Panc1 (cell line): Measurements from ENCODE around the gene ZC3H14. TPM values are rescaled to one million over a fixed set of nuclear protein-coding genes. Genes with fewer than 3 reads are reported as not detected.

Experiments used
- ATAC-seq: fragments of 200-7000 bp; cut with Tn5 transposase; 2 replicates; pipeline ENCODE4 v1.9.1; 2020; ENCODE audit warnings: mild to moderate bottlenecking, moderate library complexity
- BruUV-seq: library from RNA; stranded (reverse); fragments of 400-500 nt; replicated peaks from 2 replicates; lab custom pipeline; 2021; lab: Mats Ljungman, UMichigan
- CTCF ChIA-PET: fragments of 300-600 bp; sonication (Branson Sonifier 250); formaldehyde crosslinking; loops from one replicate; lab custom pipeline; 2022; ENCODE audit warnings: antibody characterized with exemption; lab: Charles Lee
- POLR2A ChIA-PET: fragments of 300-600 bp; sonication (Branson Sonifier 250); formaldehyde crosslinking; loops from one replicate; lab custom pipeline; 2022; ENCODE audit warnings: antibody characterized with exemption; lab: Charles Lee
- DNase-seq: peaks from one replicate; pipeline ENCODE4 v3.0.0-alpha.2; 2010; ENCODE audit warnings: low read depth, low spot score
- H3K27ac ChIP-seq: 2 replicates; pipeline ENCODE4 v1.5.1; 2011; ENCODE audit warnings: mild to moderate bottlenecking, low read length, inconsistent platforms
- H3K27me3 ChIP-seq: fragments of 200-500 bp; sonication (Bioruptor generic); 2 replicates; pipeline ENCODE4 v1.6.0; 2014; ENCODE audit warnings: low read length, inconsistent platforms; ENCODE audit not compliant: control insufficient read depth, insufficient read depth
- H3K36me3 ChIP-seq: fragments of 200-500 bp; sonication (Bioruptor generic); 2 replicates; pipeline ENCODE4 v1.5.1; 2014; ENCODE audit warnings: inconsistent platforms, mild to moderate bottlenecking, low read length, moderate library complexity; ENCODE audit not compliant: control insufficient read depth, insufficient read depth
- H3K4me1 ChIP-seq: 2 replicates; pipeline ENCODE4 v1.5.1; 2011; ENCODE audit warnings: inconsistent platforms, mild to moderate bottlenecking, low read length, moderate library complexity; ENCODE audit not compliant: control insufficient read depth, insufficient read depth
- H3K4me3 ChIP-seq, 2 experiments: 2 replicates each; pipeline ENCODE4 v1.5.1; 2011 to 2012; ENCODE audit warnings: low read depth in 2 of 2, low read length in 2 of 2, mild to moderate bottlenecking in 2 of 2, inconsistent platforms in 1 of 2, moderate library complexity in 1 of 2
- H3K9me3 ChIP-seq: fragments of 200-500 bp; sonication (Bioruptor generic); 2 replicates; pipeline ENCODE4 v1.5.1; 2014; ENCODE audit warnings: low read depth, mild to moderate bottlenecking, inconsistent platforms, low read length, moderate library complexity; ENCODE audit not compliant: control insufficient read depth, insufficient read depth
- CTCF ChIP-seq: fragments of 450-650 bp; IDR thresholded peaks from 2 replicates; pipeline ENCODE4 v1.5.1; 2017; ENCODE audit warnings: mild to moderate bottlenecking
- POLR2AphosphoS5 ChIP-seq: IDR thresholded peaks from 2 replicates; pipeline ENCODE4 v1.6.1; 2012; ENCODE audit warnings: mild to moderate bottlenecking, low read depth, low read length, moderate library complexity
- REST ChIP-seq, 2 experiments: IDR thresholded peaks; 2 replicates each; pipeline ENCODE4 v1.6.1; 2011 to 2012; ENCODE audit warnings: low read depth in 2 of 2, control low read depth in 1 of 2, low read length in 1 of 2, mild to moderate bottlenecking in 1 of 2, moderate library complexity in 1 of 2; ENCODE audit not compliant: insufficient read depth in 1 of 2
- SIN3A ChIP-seq: IDR thresholded peaks from 2 replicates; pipeline ENCODE4 v1.6.1; 2012; ENCODE audit warnings: low read depth, mild to moderate bottlenecking, low read length, moderate library complexity, borderline replicate concordance; ENCODE audit not compliant: insufficient read depth
- TCF7L2 ChIP-seq: IDR thresholded peaks from 2 replicates; pipeline ENCODE4 v1.6.1; 2011; ENCODE audit warnings: mild to moderate bottlenecking, low read depth, low read length, inconsistent platforms
- in situ Hi-C: cut with HindIII; loops from 2 replicates; pipeline ENCODE4 v1.10.0; 2016; ENCODE audit warnings: low sequenced_read_pairs, low pct_unique_long_range_greater_than_20kb
- intact Hi-C: fragments of 100-400 bp; cut with micrococcal nuclease; formaldehyde crosslinking; loops from one replicate; pipeline ENCODE4 v1.10.0; 2022; ENCODE audit not compliant: unreplicated experiment
- total RNA-seq: library from RNA; stranded (reverse); gene quantifications from one replicate; pipeline ENCODE4 v1.2.1, GENCODE V29; 2021; ENCODE audit not compliant: unreplicated experiment

The ZC3H14 gene
- total RNA-seq, 1 experiment from 2014 or later: 57.1 TPM

- H3K27me3 ChIP-seq: no peaks in the 10 kb centered on the region
- BruUV-seq: no TSS peak
- H3K4me1 ChIP-seq: no peaks in the 10 kb centered on the region
- no peak for ATAC-seq
- no peak overlapping the region for H3K4me3 ChIP-seq
- POLR2A ChIA-PET: no interaction called here
- CTCF ChIA-PET: no interaction called here
- intact Hi-C loops (no loop called here), in situ Hi-C loops (no loop called here)
- no peaks in the 10 kb centered on the region for H3K9me3 ChIP-seq
- H3K27ac ChIP-seq: no peak overlapping the region
- TF ChIP-seq REST (IDR thresholded peaks at IDR 0.05; ENCODE audit: insufficient read depth in 1 of 2, low read depth in 2 of 2, low read length in 1 of 2): no peak
- no peaks in the 10 kb centered on the region for H3K36me3 ChIP-seq
- no peak for DNase-seq
Observed at GRCh38 chr14:88628462-88628861, 65.6 kb downstream of the ZC3H14 start.

- Histone ChIP-seq H3K4me1 (no peaks in the 10 kb centered on the region), H3K36me3 (no peaks in the 10 kb centered on the region), H3K27ac (no peak overlapping the region), H3K27me3 (no peaks in the 10 kb centered on the region), H3K4me3 (no peak overlapping the region), H3K9me3 (no peaks in the 10 kb centered on the region)
- in situ Hi-C loops (no loop called here), intact Hi-C loops (no loop called here)
- ATAC-seq (no peak), DNase-seq (no peak)
- ChIA-PET POLR2A (no interaction called here), CTCF (no interaction called here)
- TF ChIP-seq CTCF: no peak
- no peak for TF ChIP-seq REST (IDR thresholded peaks at IDR 0.05; ENCODE audit: insufficient read depth in 1 of 2, low read depth in 2 of 2, low read length in 1 of 2)
- no peak for TF ChIP-seq TCF7L2
- BruUV-seq: no TSS peak
Observed at GRCh38 chr14:88630565-88630964, 67.7 kb downstream of the ZC3H14 start.

- no peak overlapping the region for H3K4me3 ChIP-seq
- POLR2A ChIA-PET: no interaction called here
- H3K27ac ChIP-seq: no peak overlapping the region
- in situ Hi-C loops (no loop called here), intact Hi-C loops (no loop called here)
- no peaks in the 10 kb centered on the region for H3K27me3 ChIP-seq
- DNase-seq: no peak
- H3K9me3 ChIP-seq: no peaks in the 10 kb centered on the region
- no peaks in the 10 kb centered on the region for H3K4me1 ChIP-seq
- H3K36me3 ChIP-seq: no peaks in the 10 kb centered on the region
- ATAC-seq: no peak
- BruUV-seq: no TSS peak
- CTCF ChIA-PET: no interaction called here
- TF ChIP-seq POLR2AphosphoS5: no peak
- TF ChIP-seq REST (IDR thresholded peaks at IDR 0.05; ENCODE audit: insufficient read depth in 1 of 2, low read depth in 2 of 2, low read length in 1 of 2): no peak
- no peak for TF ChIP-seq CTCF
- TF ChIP-seq TCF7L2: no peak
- TF ChIP-seq SIN3A: no peak
Observed at GRCh38 chr14:88631091-88631490, 68.3 kb downstream of the ZC3H14 start.
